ENCODE results near the gene CNKSR2.

DNA sequence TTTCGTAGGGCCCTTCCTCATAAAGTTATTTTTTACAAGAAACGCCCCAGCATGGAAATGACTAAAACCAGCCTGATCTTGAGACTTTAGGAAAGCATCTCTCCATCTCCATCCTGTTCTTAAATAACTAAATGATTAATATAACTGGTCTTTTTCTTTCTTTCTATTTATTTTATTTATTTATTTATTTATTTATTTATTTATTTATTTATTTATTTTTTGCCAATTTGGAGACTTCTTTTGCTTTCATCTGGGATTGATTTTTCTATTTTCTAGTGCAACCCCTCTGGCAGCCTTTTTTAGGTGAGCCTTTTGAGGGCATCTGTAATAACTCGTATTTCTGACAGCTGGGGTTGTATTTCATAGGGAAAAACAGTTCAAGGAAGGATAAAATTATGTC is 285.1 kb downstream of the CNKSR2 start:
- TF ChIP-seq EP300 (IDR thresholded peaks at IDR 0.05) (no peak), POLR2A (IDR thresholded peaks at IDR 0.05) (no peak), CTCF (IDR thresholded peaks at IDR 0.05) (no peak), POLR2AphosphoS5 (IDR thresholded peaks at IDR 0.05) (no peak)
